Sigmoid colon (tissue), 7 donors: ENCODE measurements around the gene EFHD1. TPM values are rescaled to one million over a fixed set of nuclear protein-coding genes. Genes with fewer than 3 reads are reported as not detected.
"Not testable (repeated sequence)": the region's sequence is repeated elsewhere in the genome, so short reads cannot be mapped to it uniquely, and the experiment has no call there.

ENCODE experiments used
- DNase-seq: peaks from one replicate; pipeline ENCODE4 v3.0.0-alpha.2; 2019
- H3K27ac ChIP-seq, 4 donors: fragments of 200-600 bp; sonication (generic); one replicate each; pipeline ENCODE4 v1.5.1; 2016 to 2019; ENCODE audit warnings: mild to moderate bottlenecking in 1 of 4
- H3K27me3 ChIP-seq, 3 donors: fragments of 200-600 bp; sonication (generic); one replicate each; pipeline ENCODE4 v1.5.1; 2019; ENCODE audit warnings: mild to moderate bottlenecking in 1 of 3
- H3K36me3 ChIP-seq, 4 donors: fragments of 200-600 bp; sonication (generic); one replicate each; pipeline ENCODE4 v1.5.1; 2016 to 2019
- H3K4me1 ChIP-seq, 4 donors: fragments of 200-600 bp; sonication (generic); one replicate each; pipeline ENCODE4 v1.5.1; 2017 to 2019
- H3K4me3 ChIP-seq, 4 donors: fragments of 200-600 bp; sonication (generic); one replicate each; pipeline ENCODE4 v1.5.1; 2017 to 2019; ENCODE audit warnings: mild to moderate bottlenecking in 2 of 4, moderate library complexity in 1 of 4
- H3K9me3 ChIP-seq, 4 donors: fragments of 200-600 bp in 3 of 4; sonication (generic) in 3 of 4; one replicate each; pipeline versions ENCODE4 v1.5.1 to v1.6.1; 2013 to 2019
- CTCF ChIP-seq, 4 experiments: fragments of 450-650 bp in 3 of 4; fragments of 200-600 bp in 1 of 4; IDR thresholded peaks; one replicate each; pipeline ENCODE4 v1.5.1; 2016 to 2019; ENCODE audit warnings: antibody characterized with exemption in 4 of 4, mild to moderate bottlenecking in 3 of 4, moderate library complexity in 2 of 4
- EP300 ChIP-seq, 4 donors: sonication (generic); formaldehyde crosslinking; IDR thresholded peaks; one replicate each; pipeline ENCODE4 v1.6.1; 2017; ENCODE audit warnings: antibody characterized with exemption in 4 of 4
- POLR2A ChIP-seq, 2 donors: fragments of 450-650 bp; IDR thresholded peaks; one replicate each; pipeline ENCODE4 v1.6.1; 2016; ENCODE audit warnings: antibody characterized with exemption in 2 of 2, mild to moderate bottlenecking in 2 of 2, moderate library complexity in 2 of 2
- POLR2AphosphoS5 ChIP-seq, 4 donors: sonication (generic); formaldehyde crosslinking; IDR thresholded peaks; one replicate each; pipeline ENCODE4 v1.6.1; 2017; ENCODE audit warnings: antibody characterized with exemption in 4 of 4
- WGBS, 2 donors: extraction: QIAGEN DNeasy Blood & Tissue Kit; methylation state at CpG; one replicate each; pipeline ENCODE4 v1.1.7; 2013; 5-methylcytosine and 5-hydroxymethylcytosine counted together
- intact Hi-C: fragments of 100-400 bp; cut with DNase I; formaldehyde crosslinking; loops from one replicate; pipeline ENCODE4 v1.15.1; 2023
- polyA plus RNA-seq, 3 donors: library from polyadenylated mRNA; stranded (reverse); fragments of 200-250 nt; gene quantifications; one replicate each; pipeline ENCODE4 v1.2.3, GENCODE V29; 2013
- total RNA-seq, 4 donors: library from RNA; depleted of rRNA; stranded (reverse); fragments of >200 nt; gene quantifications; one replicate each; pipeline ENCODE4 v1.1.0, GENCODE V29; 2016
- donor health status: healthy with polysubstance abuse.
- donor health status: Bipolar disorder and iron deficiency.
- donor health status: healthy.

Gene EFHD1
- total and polyA plus RNA-seq, 7 donors = 0.92 to 8.7 (median 4.2) TPM

GRCh38 chr2:232683368-232683767 lies 50.0 kb downstream of the EFHD1 start:
- H3K4me3 ChIP-seq = no peak overlapping the region
- no peaks in the 10 kb centered on the region for H3K27me3 ChIP-seq
- no peak for DNase-seq
- no peaks in the 10 kb centered on the region for H3K9me3 ChIP-seq
- no peak for TF ChIP-seq CTCF (IDR thresholded peaks at IDR 0.05)
- no peaks in the 10 kb centered on the region for H3K4me1 ChIP-seq
- H3K36me3 ChIP-seq = no peaks in the 10 kb centered on the region
- intact Hi-C loops = no loop called here
- 60 to 64% methylated on average over 1 of the region's 1 CpG for WGBS, 2 donors
- no peak overlapping the region for H3K27ac ChIP-seq

GRCh38 chr2:232685391-232685790 lies 52.0 kb downstream of the EFHD1 start:
- H3K4me1 ChIP-seq, H3K4me3 ChIP-seq, H3K36me3 ChIP-seq, intact Hi-C loops, H3K9me3 ChIP-seq, H3K27me3 ChIP-seq, H3K27ac ChIP-seq, DNase-seq: not testable (repeated sequence)
- WGBS, 2 donors = 93 to 94% methylated on average over 6 of the region's 6 CpGs

DNA sequence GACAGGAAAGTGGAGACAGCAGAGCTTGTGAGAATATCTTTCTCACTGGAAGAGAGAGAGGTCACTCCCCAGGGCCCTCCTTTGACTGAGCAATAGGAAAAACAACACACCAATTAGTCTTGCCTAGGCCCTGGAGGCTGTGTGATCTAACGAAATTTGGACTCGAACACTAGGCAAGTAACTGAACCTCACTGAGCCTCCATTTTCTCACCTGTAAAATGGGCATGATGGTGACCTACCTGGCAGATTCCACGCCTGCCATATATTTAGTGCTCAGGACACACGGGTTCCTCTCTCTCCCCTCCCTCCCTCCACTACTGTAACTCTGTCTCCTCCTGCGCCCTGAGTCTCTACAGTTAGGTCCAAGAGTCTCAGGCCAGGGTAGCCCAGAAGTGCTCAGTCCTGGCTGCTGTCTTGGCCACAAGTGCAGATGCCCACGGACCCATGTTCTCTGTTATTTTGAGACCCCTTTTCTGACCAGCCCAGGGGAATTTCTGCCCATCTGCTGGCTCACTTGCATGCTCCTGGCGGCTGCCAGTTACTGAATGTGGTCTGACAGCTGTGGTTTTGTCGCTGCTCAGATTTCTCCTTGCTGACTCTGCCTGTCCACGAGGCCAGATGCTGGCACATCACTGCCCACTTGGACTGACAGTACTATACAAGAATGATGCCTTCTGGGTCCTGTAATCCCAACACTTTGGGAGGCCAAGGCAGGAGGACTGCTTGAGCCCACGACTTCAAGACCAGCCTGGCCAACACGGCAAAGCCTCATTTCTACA lies 54.2 kb downstream of the EFHD1 start:
- intact Hi-C loops = no loop called here
- peaks cover 0 to 6% (median 0%) of the 10 kb centered on the region in 4 donors for H3K4me1 ChIP-seq
- TF ChIP-seq CTCF (IDR thresholded peaks at IDR 0.05) = no peak
- no peak overlapping the region for H3K27ac ChIP-seq
- no peaks in the 10 kb centered on the region for H3K27me3 ChIP-seq
- 82 to 83% methylated on average over 11 of the region's 11 CpGs for WGBS, 2 donors
- no peak for DNase-seq
- no peak overlapping the region for H3K4me3 ChIP-seq
- no peaks in the 10 kb centered on the region for H3K36me3 ChIP-seq
- no peaks in the 10 kb centered on the region for H3K9me3 ChIP-seq

- Histone ChIP-seq H3K36me3 (no peaks in the 10 kb centered on the region), H3K4me1 (peaks cover 0 to 6% (median 0%) of the 10 kb centered on the region in 4 donors), H3K4me3 (no peak overlapping the region), H3K9me3 (no peaks in the 10 kb centered on the region), H3K27me3 (no peaks in the 10 kb centered on the region), H3K27ac (no peak overlapping the region)
- 93 to 95% methylated on average over 7 of the region's 7 CpGs for WGBS, 2 donors
- intact Hi-C loops = no loop called here
- TF ChIP-seq EP300 (IDR thresholded peaks at IDR 0.05) (no peak), POLR2A (IDR thresholded peaks at IDR 0.05) (no peak), POLR2AphosphoS5 (IDR thresholded peaks at IDR 0.05) (no peak), CTCF (IDR thresholded peaks at IDR 0.05) (no peak)
- DNase-seq = no peak
These were observed 54.8 kb downstream of the EFHD1 start for GRCh38 chr2:232688201-232688600.

DNA sequence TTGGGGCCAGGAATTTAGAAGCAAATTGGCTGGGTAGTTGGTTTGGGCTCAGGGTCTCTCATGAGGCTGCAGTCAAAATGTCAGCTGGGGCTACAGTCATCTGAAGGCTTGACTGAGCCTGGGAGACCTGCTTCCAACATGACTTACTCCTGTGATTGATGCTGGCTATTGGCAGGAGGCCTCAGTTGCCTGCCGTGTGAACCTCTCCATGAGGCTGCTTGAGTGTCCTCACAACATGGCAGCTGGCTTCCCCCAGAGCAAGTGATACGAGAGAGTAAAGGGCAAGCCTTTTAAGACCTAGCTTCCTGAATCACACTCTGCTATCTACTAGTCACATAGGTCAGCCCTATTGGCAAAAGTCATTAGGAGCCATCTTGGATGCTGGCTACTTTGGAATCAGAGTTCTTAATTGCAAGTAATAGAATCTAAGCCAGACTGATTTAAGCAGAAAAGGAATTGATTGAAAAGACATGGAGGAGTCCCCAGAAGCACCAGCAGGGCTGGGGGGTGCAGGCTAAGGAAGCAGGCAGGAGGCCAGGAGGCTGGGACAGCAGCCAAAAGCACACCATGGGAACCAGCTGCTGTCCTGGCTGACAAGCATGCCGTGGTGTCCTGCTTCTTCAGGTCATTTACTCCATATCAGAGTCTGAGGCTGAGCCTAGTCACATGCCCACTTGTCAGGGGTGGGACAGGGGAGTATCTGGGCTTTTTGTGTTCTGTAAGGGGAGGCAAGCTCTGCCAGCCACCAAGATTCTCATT lies 55.9 kb downstream of the EFHD1 start:
- 50 to 60% methylated on average over 3 of the region's 3 CpGs for WGBS, 2 donors
- no peak overlapping the region for H3K4me3 ChIP-seq
- H3K9me3 ChIP-seq = no peaks in the 10 kb centered on the region
- H3K36me3 ChIP-seq = no peaks in the 10 kb centered on the region
- TF ChIP-seq POLR2A (IDR thresholded peaks at IDR 0.05) (no peak), CTCF (IDR thresholded peaks at IDR 0.05) (no peak), POLR2AphosphoS5 (IDR thresholded peaks at IDR 0.05) (no peak), EP300 (IDR thresholded peaks at IDR 0.05) (no peak)
- H3K27me3 ChIP-seq = no peaks in the 10 kb centered on the region
- H3K4me1 ChIP-seq = peaks cover 0 to 6% (median 0%) of the 10 kb centered on the region in 4 donors
- DNase-seq = no peak
- intact Hi-C loops = no loop called here
- H3K27ac ChIP-seq = no peak overlapping the region

GRCh38 chr2:232691117-232691516 lies 57.7 kb downstream of the EFHD1 start:
- H3K27ac ChIP-seq, H3K4me3 ChIP-seq, intact Hi-C loops, DNase-seq, H3K9me3 ChIP-seq, H3K36me3 ChIP-seq, H3K4me1 ChIP-seq, H3K27me3 ChIP-seq: not testable (repeated sequence)
- WGBS, 2 donors = 94 to 96% methylated on average over 13 of the region's 13 CpGs
